HG03280 (cell line): ENCODE data around the gene MDFI.
"Not testable (repeated sequence)": the region's sequence is repeated elsewhere in the genome, so short reads cannot be mapped to it uniquely, and the experiment has no call there.

ENCODE experiments used
- ATAC-seq: cut with Tn5 transposase; IDR thresholded peaks from one replicate; pipeline ENCODE4 v1.9.1; 2021; ENCODE audit warnings: mild to moderate bottlenecking, moderate library complexity; ENCODE audit not compliant: unreplicated experiment

The MDFI gene

DNA sequence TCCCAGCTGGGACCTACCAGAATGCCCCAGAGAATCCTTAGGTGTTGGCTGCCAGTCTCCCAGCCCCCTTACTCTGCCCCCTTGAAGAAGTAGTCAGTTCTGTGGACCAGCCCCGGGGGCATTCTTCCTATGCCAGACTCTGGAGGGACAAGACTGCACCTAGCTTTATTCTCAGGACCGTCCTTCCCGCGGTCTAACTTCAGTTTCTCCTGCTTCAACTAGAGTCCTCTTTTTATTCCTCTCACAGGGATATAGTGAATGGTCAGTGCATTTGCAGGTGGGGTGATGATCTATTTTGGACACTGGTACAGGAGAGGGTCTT lies 35.9 kb upstream of the MDFI start:
- no peak for ATAC-seq

DNA sequence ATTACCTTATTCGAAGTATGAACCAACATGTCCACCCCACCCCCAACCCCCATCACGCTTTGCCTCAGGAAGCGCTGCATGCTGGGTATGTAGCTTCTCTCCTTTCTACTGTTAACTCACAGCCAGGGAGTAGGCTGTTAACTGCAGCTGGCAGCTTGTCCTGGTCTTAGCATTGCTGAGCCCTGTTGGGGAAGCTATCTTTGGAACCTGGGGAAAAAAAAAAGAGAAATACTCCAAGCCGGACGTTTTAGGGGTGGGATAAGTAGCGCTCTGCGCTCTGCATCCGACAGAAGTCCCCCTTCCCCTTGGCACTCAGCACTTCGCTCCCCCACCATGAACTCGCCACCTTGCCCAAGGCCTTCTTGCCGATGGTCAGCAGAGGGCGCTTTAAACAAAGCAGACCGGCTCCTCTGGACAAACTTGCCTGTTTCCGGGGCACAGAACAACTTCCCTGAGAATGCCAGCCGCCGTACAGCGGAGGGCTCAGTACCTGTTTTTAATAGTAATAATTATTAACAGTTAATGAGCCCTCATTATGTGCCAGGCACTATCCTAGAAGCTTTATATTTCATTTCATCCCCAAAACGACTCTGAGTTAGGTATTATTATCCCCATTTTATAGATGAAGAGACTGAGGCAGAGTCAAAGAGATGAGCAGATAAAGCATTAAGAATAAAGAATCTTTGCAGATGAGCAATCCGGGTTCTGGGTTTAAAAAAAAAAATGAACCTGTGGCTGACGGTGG lies 35.2 kb upstream of the MDFI start:
- ATAC-seq: no peak

DNA sequence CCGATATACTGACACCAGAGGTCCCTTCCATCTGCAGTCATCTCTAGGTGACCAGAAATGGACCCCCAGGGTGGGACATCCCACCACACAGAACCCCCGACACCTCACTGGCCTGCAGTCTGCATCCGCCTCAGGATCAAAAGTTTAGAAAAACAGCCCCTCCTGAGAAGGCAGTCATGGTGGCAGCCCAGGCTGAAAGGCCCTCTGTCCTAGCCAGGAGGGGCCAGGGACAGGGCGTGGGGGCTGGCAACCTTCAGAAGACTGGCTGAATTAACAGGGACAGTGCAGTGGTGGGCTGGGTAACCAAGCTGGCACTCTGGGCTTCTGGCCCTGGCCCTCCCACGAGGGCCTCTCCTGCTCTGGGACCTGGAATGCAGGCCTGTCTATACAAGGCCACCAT lies 34.3 kb upstream of the MDFI start:
- ATAC-seq: no peak

DNA sequence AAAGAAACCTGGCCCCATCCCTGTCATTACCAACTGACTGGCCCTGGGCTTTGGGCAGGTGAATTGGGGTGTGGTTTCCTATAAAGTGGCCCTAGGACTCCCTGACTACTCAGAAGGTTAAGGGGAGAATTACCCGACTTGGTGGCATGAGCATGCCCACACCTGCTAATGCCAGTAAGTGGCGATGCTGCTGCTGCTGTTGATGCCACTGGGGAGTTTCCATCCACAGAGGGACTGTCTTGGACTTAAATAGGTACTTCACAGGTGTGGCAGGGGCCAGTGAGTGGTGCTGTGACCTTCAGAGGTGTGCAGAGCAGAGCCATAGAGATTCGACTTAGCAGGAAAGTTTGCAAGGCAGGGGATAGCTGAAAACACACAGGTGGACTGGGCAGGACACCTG lies 32.6 kb upstream of the MDFI start:
- no peak for ATAC-seq

DNA sequence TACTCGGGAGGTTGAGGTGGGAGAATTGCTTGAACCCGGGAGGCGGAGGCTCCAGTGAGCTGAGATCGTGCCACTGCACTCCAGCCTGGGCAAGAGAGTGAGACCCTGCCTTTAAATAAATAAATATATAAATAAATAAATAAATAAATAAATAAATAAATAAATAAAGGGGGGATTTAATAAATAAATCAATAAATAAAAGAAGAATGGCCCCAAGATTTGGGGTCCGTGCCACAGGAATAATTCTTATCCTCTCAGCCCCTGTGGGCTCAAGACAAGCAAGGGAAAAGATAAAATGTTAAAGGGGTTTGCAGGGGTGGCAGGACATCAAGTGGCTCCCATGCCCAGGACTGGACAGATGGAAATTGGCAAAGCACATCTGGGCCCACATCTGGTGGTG lies 31.2 kb upstream of the MDFI start:
- no peak for ATAC-seq

DNA sequence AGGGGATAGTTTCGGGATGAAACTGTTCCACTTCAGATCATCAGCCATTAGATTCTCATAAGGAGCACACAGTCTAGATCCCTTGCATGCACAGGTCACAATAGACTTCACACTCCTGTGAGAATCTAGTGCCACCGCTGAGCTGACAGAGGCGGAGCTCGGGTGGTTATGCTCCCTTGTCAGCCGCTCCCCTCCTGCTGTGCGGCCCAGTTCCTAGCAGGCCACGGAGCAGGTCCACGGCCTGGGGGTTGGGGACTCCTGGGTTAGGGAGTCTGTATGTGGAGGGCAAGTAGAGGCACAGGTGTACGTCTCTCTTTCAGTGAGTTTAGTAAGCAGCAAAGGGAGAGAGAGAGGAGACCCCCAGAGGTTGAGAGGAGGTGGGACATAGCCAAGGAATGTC lies 30.5 kb upstream of the MDFI start:
- no peak for ATAC-seq

DNA sequence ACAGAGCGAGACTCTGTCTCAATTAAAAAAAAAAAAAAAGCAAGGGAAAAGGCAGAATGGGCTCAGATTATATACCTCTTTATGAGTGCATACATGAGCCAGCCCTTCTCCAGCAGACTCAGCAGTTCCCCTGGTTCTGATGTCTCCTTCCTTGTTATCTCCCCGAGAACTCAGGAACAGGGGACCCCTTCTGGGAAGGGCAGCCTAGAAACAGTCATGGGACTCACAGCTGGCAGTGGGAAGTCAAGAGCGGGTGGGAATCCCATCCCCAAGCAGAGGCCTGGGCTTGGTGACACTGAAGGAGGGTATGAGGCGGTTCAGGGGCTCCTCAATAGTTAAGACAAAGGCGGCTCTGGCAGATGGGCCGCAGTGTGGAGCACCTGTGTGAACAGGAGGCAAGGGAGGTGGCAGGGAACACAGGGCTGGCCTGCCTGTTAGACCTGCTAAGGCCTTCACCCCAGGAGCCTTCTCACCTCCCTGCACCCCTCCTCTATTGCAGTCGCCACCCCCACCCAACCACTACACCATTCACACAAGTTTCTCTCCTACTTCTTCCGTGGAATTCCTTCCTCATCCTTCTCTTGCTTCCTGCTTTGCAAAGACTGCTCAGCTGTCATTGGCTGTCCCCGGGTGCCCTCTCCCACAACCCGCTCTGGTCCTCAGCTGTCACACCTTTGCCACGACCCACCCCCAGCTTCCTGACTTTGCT lies 29.7 kb upstream of the MDFI start:
- no peak for ATAC-seq

DNA sequence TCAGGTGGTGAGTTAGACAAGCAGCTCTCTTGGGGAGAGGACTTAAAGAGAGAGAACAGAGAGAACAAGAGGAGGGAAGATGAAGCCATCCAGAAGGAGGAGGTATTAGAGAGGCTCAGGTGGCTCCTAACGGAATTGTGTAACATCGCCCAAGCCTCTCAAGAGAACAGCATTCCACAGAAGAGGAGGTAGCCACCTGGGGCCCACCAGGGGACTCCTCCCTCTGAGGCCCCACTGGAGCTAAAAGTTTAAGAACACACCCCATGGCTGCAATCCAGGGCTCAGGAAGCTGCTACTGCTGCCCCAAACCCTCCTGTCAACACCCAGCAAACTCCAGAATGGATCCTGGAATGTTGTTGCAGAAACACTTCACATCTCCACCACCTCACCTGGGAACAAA lies 23.6 kb upstream of the MDFI start:
- no peak for ATAC-seq

DNA sequence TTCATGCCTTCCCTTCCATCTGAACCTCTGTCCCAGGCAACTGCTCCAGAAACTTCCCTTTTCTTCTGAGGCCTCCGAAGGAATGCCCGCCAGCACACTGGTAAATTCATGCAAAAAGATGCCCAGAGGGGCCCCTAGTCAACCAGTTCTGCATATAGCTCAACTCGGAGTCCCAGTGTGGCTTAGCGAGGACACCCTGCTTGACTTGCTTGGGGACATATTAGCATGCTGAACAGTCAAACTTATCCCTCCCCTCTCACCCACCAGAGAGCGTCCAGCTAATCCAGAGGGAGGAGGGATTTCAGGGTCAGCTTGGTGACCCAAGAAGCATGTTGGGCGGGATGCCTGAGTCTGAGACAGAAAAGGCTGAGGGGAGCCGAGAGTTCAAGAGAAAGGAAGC lies 23.0 kb upstream of the MDFI start:
- ATAC-seq: no peak

DNA sequence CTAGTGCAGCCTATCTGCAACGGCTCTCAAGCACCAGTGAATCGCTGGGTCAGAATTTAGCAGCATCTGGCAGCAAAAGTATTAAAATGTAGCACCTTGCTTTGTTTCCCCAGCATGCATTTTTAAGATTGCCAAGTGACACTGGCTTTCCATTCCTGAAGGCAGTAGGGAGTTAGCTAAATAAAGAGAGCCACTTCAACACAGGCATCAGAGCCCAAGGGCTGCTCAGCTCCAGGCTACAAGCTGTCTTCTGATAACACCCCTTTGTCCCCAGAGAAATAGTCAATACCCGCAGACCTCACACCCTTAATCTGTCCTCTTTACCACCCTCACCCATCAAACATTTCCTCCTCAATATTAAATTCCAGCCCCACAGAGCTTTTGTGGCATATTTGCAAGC lies 19.7 kb upstream of the MDFI start:
- no peak for ATAC-seq

DNA sequence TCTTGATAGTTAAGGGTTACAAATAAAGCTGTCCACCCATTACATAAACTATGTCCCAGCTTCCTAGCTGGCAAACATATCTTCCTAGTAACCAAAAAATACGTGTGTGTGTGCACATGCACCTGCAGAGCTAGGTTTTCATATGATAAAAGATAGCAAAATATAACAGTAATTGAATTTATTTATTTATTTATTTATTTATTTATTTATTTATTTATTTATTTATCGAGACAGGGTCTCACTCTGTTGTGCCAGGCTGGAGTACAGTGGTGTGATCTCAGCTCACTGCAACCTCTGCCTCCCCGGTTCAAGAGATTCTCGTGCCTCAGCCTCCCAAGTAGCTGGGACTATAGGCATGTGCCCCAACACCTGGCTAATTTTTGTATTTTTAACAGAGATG lies 19.1 kb upstream of the MDFI start:
- ATAC-seq: not testable (repeated sequence)

DNA sequence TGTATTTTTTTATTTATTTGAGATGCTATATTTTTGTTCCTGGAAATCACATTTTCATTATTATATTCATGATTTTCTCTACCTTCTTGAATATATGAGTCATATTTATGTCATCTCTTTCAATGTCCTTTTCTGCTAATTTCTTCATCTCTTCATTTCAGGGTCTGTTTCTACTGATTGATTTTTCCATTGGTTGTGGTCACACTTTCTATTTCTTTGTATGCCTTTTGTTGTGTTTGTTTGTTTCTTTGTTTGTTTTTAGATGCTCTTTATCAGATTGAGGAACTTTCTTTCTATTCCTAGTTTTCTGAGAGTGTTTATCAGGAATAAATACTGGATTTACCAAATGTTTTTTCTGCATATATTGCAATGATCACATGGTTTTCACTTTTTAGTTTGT lies 16.9 kb upstream of the MDFI start:
- no peak for ATAC-seq

DNA sequence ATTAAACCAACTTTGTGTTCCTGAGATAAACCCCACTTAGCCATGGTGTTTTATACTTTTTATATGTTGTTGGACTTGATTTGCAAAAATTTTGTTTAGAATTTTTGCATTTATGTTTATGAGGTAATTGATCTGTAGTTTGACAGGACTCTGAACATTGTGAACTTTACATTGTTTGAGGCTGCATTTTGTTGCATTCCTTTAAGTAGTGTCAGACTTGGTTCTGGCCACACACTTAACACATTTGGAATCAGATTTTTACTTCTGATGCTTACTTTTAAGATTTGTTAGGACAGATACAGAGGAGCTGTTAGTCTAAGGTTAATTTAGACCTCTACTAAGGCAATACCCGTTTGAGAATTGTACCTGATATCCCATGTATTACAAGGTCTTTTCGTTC lies 16.5 kb upstream of the MDFI start:
- no peak for ATAC-seq

DNA sequence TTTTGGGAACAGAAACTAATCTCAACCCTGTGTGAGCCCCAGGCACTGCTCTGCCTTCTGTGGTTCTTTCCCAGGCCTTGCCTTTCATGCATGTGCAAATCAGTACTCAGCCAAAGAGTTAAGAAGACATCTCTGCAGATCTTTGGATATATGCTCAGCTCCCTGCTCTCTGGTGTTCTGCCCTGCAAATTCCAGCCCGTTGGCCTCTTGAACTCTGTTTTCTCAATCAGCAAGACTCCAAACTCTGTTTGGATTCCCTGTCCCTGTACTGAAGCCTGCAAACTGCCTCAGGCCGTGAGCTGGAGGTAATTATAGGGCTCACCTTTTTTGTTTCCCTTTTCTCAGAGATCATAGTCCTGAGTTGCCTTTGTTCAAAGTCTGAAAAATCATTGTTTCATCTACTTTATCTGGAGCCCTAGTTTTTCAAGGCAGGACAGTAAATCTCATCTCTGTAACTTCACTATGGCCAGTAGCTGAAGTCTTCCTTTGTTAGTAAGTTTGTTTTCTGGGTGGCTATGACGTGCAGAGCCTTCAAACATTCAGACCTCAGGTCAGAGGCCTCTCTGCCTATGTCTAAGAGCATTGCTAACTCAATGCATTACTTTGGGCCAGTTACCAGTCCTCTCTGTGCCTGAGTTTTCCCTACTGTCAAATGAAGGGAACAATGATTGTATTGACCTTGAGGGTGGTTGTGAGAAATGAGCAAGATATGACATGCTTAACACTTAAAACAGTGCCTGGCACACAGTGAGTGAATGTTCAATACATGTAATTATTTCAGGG lies 15.9 kb upstream of the MDFI start:
- no peak for ATAC-seq

DNA sequence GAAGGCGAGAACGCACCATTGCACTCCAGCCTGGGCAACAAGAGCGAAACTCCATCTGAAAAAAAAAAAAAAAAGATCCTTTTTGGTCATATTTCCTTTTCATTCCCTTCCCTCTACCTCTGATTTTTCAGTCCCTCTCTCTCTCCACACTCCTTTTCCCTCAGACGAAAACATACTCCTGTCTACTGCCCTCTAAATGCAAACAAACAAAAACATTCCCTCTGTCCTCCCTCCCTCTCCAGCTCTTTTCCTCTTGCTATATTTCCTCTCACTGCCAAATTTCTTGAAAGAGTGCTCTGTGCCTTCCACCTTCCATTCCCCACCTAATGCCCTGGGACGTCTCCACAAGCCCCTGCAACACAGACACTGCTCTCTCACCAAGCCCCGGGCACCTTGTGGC lies 14.9 kb upstream of the MDFI start:
- no peak for ATAC-seq

DNA sequence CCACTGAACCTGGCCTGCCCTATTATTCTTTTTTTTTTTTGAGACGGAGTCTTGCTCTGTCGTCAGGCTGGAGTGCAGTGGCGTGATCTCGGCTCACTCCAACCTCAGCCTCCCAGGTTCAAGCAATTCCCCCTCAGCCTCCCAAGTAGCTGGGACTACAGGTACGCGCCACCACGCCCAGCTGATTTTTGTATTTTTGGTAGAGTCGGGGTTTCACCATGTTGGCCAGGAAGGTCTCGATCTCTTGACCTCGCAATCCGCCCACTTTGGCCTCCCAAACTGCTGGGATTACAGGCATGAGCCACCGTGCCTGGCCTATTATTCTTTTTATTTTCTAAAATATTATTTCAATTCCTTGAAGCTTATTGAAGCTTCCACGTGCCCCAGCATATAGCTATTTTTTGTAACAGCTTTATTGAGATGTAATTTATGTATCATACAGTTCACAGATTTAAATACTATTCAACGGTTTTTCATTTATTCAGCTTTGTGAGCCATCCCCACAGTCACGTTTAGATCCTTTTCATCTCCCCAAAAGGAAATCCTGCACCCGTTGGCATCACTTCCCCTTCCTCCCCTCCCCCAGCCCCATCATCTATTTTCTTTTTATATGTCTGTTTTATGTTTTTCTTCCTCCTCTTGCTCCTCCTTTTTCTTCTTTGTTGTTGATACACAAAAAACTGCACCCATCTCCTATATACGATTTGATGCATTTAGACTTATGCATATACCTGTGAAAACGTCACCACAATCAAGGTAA lies 13.5 kb upstream of the MDFI start:
- no peak for ATAC-seq

DNA sequence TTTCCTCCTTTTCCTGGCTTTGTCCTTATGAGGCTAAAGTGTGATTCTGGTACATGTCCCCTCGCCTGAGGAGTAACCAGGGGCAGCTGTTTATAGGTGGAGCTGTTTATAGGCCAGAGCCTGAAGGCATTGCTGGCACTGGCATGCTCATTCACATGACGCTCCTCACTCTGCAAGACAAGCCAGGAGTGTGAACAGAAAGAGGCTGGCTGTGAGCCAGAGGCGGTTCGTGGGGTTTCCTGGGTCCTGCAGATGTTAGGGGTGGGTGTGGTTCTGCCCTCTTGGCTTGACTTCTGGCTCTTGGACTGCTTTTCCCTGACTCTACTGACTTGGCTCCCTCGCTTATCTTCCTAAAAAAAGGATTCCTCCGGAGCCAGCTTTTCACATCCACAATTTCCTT lies 12.8 kb upstream of the MDFI start:
- no peak for ATAC-seq

DNA sequence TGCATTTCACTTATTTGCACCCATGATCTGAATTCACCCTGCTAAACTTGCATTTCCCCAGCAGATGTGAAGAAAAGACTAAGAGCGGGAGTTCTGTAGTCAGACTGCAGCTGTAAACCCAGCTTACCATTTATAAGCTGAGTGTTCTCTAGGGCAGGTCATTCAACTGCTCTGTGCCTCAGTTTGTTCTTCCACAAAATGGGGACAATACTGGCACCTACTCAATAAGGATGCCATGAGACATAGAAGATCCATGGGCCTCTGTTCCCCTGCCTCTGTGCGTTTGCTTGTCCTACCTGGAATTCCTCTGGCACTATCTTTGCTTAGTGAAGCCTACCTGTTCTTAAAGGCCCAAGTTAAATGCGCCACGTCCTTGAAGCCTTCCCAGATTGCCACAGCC lies 12.2 kb upstream of the MDFI start:
- no peak for ATAC-seq

DNA sequence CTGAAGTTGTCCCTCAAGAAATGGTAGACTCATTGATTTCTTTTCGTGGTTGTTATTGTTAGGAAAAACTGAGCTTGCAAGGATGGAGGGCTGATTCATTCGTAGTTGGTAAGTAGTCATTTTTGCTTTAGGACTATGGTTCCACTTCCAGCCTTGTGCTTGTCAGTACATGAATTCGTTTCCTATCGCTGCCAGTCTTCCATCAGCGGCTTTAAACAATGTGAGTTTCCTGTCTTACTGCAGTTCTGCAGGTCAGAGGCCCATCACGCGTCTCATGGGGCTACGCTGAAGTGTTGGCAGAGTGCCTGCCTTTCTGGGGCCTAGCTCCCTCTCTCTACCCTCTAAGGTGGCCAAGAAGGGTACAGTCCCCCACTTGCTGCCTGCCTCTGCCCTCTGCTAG lies 11.4 kb upstream of the MDFI start:
- no peak for ATAC-seq

DNA sequence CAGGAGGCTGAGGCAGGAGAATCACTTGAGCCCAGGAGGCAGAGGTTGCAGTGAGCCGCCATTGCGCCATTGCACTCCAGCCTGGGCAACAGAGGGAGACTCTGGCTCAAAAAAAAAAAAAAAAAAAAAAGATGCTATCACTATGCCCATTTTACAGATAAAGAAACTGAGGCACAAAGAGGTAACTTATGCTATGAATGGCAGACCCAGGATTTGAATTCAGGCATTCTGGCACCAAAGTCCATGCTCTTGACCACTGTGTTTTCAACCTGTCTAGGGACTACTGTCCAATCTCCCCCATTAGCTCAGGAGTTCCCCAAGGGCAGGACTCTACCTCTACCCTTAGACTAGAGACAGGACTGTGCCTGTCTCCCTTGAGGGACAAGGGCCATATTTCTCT lies 9.1 kb upstream of the MDFI start:
- ATAC-seq: no peak

DNA sequence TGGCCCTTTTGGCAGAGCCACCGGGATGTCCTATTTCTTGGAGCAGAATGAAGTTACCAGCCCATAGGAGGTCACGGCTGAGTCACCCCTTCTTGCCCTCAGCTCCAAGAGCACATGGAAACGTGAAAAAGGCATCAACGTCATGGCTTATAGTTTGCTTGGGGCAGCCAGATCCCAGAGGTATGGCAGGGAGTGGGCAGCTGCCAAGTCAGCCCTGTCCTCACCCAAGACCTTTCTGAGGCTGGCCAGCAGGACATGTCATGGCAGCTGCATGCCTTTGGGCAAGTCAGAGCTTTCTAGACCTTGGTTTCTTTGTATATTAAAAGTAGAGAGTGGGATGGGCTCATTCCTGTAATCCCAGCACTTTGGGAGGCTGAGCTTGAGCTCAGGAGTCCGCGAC lies 8.2 kb upstream of the MDFI start:
- no peak for ATAC-seq

DNA sequence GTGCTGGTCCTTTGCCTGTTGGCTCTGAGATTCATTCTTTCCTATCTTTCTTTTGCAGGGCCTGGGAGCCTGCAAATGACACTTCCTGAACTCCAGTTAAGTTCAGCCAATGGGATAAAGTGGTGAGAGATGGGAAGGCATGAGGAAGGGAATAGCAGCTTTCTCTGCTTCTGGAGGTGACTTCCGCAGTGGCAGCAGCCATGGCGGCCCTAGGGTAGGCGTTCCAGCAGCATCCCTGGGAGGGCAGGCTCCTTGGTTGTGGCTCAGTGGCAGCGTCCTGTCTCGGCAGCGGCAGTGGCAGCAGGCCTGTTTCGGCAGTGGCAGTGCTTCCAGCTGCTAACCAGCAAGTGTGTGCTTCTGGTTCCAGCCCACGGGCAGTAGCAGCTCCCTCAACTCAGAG lies 7.3 kb upstream of the MDFI start:
- no peak for ATAC-seq
